HPDE6-E6E7 (cell line): ENCODE results near the gene FUT3.
A peak's percentile ranks its signal among the peaks of the same experiment; 100 is the strongest.

Source experiments
- DNase-seq: peaks from one replicate; pipeline ENCODE4 v3.0.0; 2011; ENCODE audit warnings: missing footprints; ENCODE audit errors: extremely low spot score

Gene FUT3

GRCh38 chr19:5825178-5825577, 26.1 kb downstream of the FUT3 start:
- no peak for DNase-seq

GRCh38 chr19:5824751-5825150, 26.5 kb downstream of the FUT3 start:
- no peak for DNase-seq

- no peak for DNase-seq
Observed at GRCh38 chr19:5823579-5824281, 27.5 kb downstream of the FUT3 start.

- DNase-seq, result no peak
Observed at GRCh38 chr19:5822181-5822844, 28.9 kb downstream of the FUT3 start.

- DNase-seq, result no peak
Observed at GRCh38 chr19:5821521-5822180, 29.6 kb downstream of the FUT3 start.

GRCh38 chr19:5820785-5821184, 30.5 kb downstream of the FUT3 start:
- DNase-seq, result no peak

- no peak for DNase-seq
Observed at GRCh38 chr19:5818594-5818993, 32.7 kb downstream of the FUT3 start.

- no peak for DNase-seq
Observed at GRCh38 chr19:5817218-5817617, 34.0 kb downstream of the FUT3 start.

- DNase-seq, result no peak
Observed at GRCh38 chr19:5814852-5815246, 36.4 kb downstream of the FUT3 start.

- DNase-seq, result no peak
Observed at GRCh38 chr19:5814123-5814851, 37.0 kb downstream of the FUT3 start.

GRCh38 chr19:5811117-5811516, 40.1 kb downstream of the FUT3 start:
- no peak for DNase-seq

GRCh38 chr19:5809469-5809868, 41.8 kb downstream of the FUT3 start:
- no peak for DNase-seq

- DNase-seq, result no peak
Observed at GRCh38 chr19:5809053-5809452, 42.2 kb downstream of the FUT3 start.

- no peak for DNase-seq
Observed at GRCh38 chr19:5808120-5808816, 43.0 kb downstream of the FUT3 start.

- DNase-seq, result no peak
Observed at GRCh38 chr19:5806905-5807304, 44.3 kb downstream of the FUT3 start.

GRCh38 chr19:5806133-5806489, 45.1 kb downstream of the FUT3 start:
- no peak for DNase-seq

- peak; percentile 64 for DNase-seq
Observed at GRCh38 chr19:5805462-5806132, 45.7 kb downstream of the FUT3 start.

GRCh38 chr19:5804516-5805461, 46.5 kb downstream of the FUT3 start, which contains the start of gene NRTN:
Gene NRTN (plus strand): TSS chr19:5805067. CDS start chr19:5824166, 19,099 bp downstream.
- peak; percentile 60 for DNase-seq

- DNase-seq, result peak; percentile 96
Observed at GRCh38 chr19:5803752-5804515, 47.3 kb downstream of the FUT3 start.
